WTC11 (cell line): ENCODE measurements around the gene AP1G1. TPM values are rescaled to one million over a fixed set of nuclear protein-coding genes. Genes with fewer than 3 reads are reported as not detected.
"Not testable (repeated sequence)": the region's sequence is repeated elsewhere in the genome, so short reads cannot be mapped to it uniquely, and the experiment has no call there.

Source experiments
- ATAC-seq: fragments of 200-7000 bp; cut with Tn5 transposase; 2 replicates; pipeline ENCODE4 v1.10.0; 2021; ENCODE audit warnings: mild to moderate bottlenecking, moderate library complexity
- CTCF ChIA-PET: fragments of 300-600 bp; sonication (Branson Sonifier 250); formaldehyde crosslinking; loops from one replicate; lab custom pipeline; 2021; ENCODE audit warnings: antibody characterized with exemption; lab: Charles Lee
- POLR2A ChIA-PET: fragments of 350-600 bp; sonication (Branson Sonifier 250); formaldehyde crosslinking; loops from one replicate; lab custom pipeline; 2021; ENCODE audit warnings: antibody characterized with exemption; lab: Charles Lee
- DNase-seq: peaks from one replicate; pipeline ENCODE4 v3.0.0; 2021; ENCODE audit warnings: low spot score
- H3K27ac Mint-ChIP-seq: 2 replicates; pipeline ENCODE4 v1.8.0; 2021; ENCODE audit warnings: mixed read lengths
- H3K27me3 Mint-ChIP-seq: 2 replicates; pipeline ENCODE4 v1.8.0; 2021; ENCODE audit warnings: low read depth, mild to moderate bottlenecking, moderate library complexity, mixed read lengths
- H3K36me3 Mint-ChIP-seq: 2 replicates; pipeline ENCODE4 v1.8.0; 2021; ENCODE audit warnings: mixed read lengths
- H3K4me1 Mint-ChIP-seq: 2 replicates; pipeline ENCODE4 v1.8.0; 2022; ENCODE audit warnings: mixed read lengths
- H3K4me3 Mint-ChIP-seq: 2 replicates; pipeline ENCODE4 v1.8.0; 2021; ENCODE audit warnings: mild to moderate bottlenecking, moderate library complexity, mixed read lengths
- H3K9me3 Mint-ChIP-seq: 2 replicates; pipeline ENCODE4 v1.8.0; 2021; ENCODE audit warnings: mixed read lengths
- GTF2I ChIP-seq: fragments of 250-450 bp; sonication (Bioruptor Pico); conservative IDR thresholded peaks from 2 replicates; pipeline ENCODE4 v1.4.0; 2021; ENCODE audit warnings: mild to moderate bottlenecking
- KAT7 ChIP-seq: sonication (generic); formaldehyde crosslinking; IDR thresholded peaks from 2 replicates; pipeline ENCODE4 v1.8.1; 2023; ENCODE audit warnings: missing genetic modification reagents, mild to moderate bottlenecking, borderline replicate concordance
- MXD4 ChIP-seq: fragments of 250-450 bp; sonication (Bioruptor Pico); IDR thresholded peaks from 2 replicates; pipeline ENCODE4 v1.8.0; 2021; ENCODE audit warnings: mild to moderate bottlenecking, moderate library complexity, borderline replicate concordance
- SMAD4 ChIP-seq: sonication (generic); formaldehyde crosslinking; IDR thresholded peaks from 2 replicates; pipeline ENCODE4 v1.8.0; 2022; ENCODE audit warnings: mild to moderate bottlenecking, missing genetic modification reagents
- TEAD1 ChIP-seq: sonication (generic); formaldehyde crosslinking; IDR thresholded peaks from 2 replicates; pipeline ENCODE4 v1.8.0; 2022; ENCODE audit warnings: mild to moderate bottlenecking, missing genetic modification reagents
- ZNF219 ChIP-seq: sonication (generic); formaldehyde crosslinking; IDR thresholded peaks from 2 replicates; pipeline ENCODE4 v1.8.0; 2023; ENCODE audit warnings: missing genetic modification reagents, mild to moderate bottlenecking, borderline replicate concordance
- ZNF263 ChIP-seq: sonication (generic); formaldehyde crosslinking; IDR thresholded peaks from 2 replicates; pipeline ENCODE4 v1.8.1; 2022; ENCODE audit warnings: low read depth, mild to moderate bottlenecking, moderate library complexity, missing genetic modification reagents
- total RNA-seq: library from RNA; stranded (reverse); gene quantifications from 3 replicates; pipeline ENCODE4 v1.2.3, GENCODE V29; 2021
- TF ChIP-seq, protein P1 (sequence below): fragments of 250-450 bp; sonication (Bioruptor Pico); IDR thresholded peaks from 2 replicates; pipeline ENCODE4 v1.8.0; 2021; ENCODE audit warnings: mild to moderate bottlenecking
- TF ChIP-seq, protein P2 (sequence below): fragments of 250-450 bp; sonication (Bioruptor Pico); conservative IDR thresholded peaks from 2 replicates; pipeline ENCODE4 v1.9.0; 2021; ENCODE audit warnings: mild to moderate bottlenecking
- TF ChIP-seq, protein P3 (sequence below): sonication (generic); formaldehyde crosslinking; IDR thresholded peaks from 2 replicates; pipeline ENCODE4 v1.8.1; 2022; ENCODE audit warnings: missing genetic modification reagents, borderline replicate concordance
- TF ChIP-seq, protein P4 (sequence below): fragments of 250-450 bp; sonication (Bioruptor Pico); IDR thresholded peaks from 2 replicates; pipeline ENCODE4 v2.1.2; 2022; ENCODE audit warnings: mild to moderate bottlenecking, moderate library complexity
- TF ChIP-seq, protein P5 (sequence below): sonication (generic); formaldehyde crosslinking; IDR thresholded peaks from 2 replicates; pipeline ENCODE4 v1.8.1; 2023; ENCODE audit warnings: mild to moderate bottlenecking, missing genetic modification reagents, moderate library complexity
- TF ChIP-seq, protein P6 (sequence below): fragments of 200-600 bp; IDR thresholded peaks from 2 replicates; pipeline ENCODE4 v1.8.0; 2022; ENCODE audit warnings: antibody characterized with exemption
- TF ChIP-seq, protein P7 (sequence below): fragments of 250-450 bp; sonication (Bioruptor Pico); IDR thresholded peaks from 2 replicates; pipeline ENCODE4 v1.9.0; 2021; ENCODE audit warnings: mild to moderate bottlenecking, borderline replicate concordance

AP1G1 gene
- total RNA-seq, 1 experiment from 2014 or later, result 72.4 TPM

DNA sequence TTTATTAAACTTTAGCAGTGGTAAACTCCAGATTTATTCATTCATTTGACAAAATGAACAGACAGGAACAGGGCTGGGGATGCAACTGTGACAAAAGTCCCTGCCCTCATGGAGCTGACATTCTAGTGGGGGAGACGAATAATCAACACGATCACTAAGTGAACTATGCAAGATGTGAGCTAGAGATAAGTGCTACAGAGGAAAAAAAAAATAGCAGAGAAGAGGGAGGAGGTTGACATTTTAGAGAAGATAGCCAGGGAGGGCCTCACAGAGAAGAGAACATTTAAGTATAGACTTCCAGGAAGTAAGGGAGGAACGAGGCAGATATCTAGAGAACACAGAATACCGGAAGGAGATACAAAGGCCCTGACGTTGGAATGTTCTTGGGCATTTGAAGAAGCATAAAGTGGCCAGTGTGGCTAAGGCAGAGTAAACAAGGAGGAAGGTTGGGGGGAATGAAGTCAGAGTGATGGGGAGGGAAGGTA, 17.9 kb upstream of the AP1G1 start:
- H3K27ac Mint-ChIP-seq, result no peak overlapping the region
- no peaks in the 10 kb centered on the region for H3K4me1 Mint-ChIP-seq
- peaks cover 10% of the 10 kb centered on the region for H3K27me3 Mint-ChIP-seq
- TF ChIP-seq, protein P1, sequence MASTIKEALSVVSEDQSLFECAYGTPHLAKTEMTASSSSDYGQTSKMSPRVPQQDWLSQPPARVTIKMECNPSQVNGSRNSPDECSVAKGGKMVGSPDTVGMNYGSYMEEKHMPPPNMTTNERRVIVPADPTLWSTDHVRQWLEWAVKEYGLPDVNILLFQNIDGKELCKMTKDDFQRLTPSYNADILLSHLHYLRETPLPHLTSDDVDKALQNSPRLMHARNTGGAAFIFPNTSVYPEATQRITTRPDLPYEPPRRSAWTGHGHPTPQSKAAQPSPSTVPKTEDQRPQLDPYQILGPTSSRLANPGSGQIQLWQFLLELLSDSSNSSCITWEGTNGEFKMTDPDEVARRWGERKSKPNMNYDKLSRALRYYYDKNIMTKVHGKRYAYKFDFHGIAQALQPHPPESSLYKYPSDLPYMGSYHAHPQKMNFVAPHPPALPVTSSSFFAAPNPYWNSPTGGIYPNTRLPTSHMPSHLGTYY (CRISPR knock-in tag), result no peak
- no peak for TF ChIP-seq SMAD4 (CRISPR knock-in tag)
- TF ChIP-seq, protein P2, sequence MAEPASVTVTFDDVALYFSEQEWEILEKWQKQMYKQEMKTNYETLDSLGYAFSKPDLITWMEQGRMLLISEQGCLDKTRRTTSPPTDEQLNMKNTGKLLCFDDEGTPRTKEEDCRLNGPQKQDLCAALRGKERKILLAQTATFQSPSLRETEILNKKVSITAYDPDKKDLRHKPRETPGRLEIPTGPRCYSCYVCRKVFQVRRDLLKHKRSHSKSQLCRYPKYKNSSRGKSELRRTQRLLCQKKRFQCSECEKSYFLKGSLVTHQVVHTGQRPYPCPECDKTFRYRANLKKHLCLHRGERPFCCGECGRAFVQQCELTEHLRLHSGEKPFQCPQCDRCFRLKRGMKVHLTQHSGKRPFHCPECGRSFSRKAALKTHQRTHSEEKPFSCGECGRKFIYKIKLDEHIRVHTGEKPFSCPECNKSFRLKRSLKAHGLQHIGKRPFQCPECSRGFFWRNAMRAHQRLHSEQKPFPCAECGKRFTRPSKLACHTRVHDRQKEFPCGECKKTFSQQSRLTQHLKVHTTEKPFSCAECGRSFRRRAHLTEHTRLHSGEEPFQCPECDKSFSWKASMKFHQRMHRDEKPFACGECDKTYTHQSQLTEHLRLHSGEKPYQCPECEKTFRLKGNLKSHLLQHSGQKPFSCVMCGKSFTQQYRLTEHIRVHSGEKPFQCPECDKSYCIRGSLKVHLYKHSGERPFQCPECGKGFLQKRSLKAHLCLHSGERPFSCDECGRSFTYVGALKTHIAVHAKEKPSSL (CRISPR knock-in tag), result no peak
- no peaks in the 10 kb centered on the region; the same call in 1 of the 2 replicates for H3K9me3 Mint-ChIP-seq
- POLR2A ChIA-PET, result no interaction called here
- no peak for DNase-seq
- ATAC-seq, result no peak
- CTCF ChIA-PET, result no interaction called here
- H3K4me3 Mint-ChIP-seq, result no peak overlapping the region
- H3K36me3 Mint-ChIP-seq, result no peaks in the 10 kb centered on the region

DNA sequence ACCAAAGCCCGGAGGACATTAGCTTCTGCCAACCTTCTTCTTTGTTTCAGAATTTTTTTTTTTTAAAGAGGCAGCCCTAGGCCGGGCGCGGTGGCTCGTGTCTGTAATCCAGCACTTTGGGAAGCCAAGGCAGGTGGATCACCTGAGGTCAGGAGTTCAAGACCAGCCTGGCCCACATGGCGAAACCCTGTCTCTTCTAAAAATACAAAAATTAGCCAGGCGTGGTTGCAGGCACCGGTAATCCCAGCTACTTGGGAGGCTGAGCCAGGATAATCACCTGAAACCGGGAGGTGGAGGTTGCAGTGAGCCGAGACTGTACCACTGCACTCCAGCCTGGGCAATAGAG, 8.5 kb upstream of the AP1G1 start:
- DNase-seq, H3K9me3 Mint-ChIP-seq, H3K27ac Mint-ChIP-seq, H3K27me3 Mint-ChIP-seq, H3K36me3 Mint-ChIP-seq, H3K4me1 Mint-ChIP-seq, POLR2A ChIA-PET, ATAC-seq, CTCF ChIA-PET, H3K4me3 Mint-ChIP-seq: not testable (repeated sequence)

DNA sequence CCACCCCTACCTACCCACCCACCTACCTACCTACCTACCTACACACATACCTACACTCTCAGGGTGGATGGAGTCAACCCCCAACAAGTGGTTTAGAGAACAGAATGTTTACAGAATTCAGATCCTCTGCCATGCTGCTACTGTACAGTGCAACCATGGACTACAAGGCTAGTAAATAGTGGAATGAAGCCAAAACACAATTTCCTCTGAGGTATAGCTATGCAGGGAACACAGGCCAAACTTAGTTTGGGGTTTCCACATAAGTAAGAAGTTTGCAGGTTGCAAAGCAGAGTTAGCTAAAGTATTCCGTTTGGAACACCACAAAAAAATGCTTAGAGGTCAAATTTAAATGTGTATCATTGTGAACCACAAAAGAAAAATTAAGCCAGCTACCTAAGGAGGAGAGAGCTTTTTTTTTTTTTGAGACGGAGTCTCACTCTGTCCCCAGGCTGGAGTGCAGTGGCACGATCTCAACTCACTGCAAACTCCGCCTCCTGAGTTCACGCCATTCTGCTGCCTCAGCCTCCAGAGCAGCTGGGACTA, 2.7 kb upstream of the AP1G1 start:
- no peaks in the 10 kb centered on the region for H3K9me3 Mint-ChIP-seq
- no peak for ATAC-seq
- no peak overlapping the region for H3K4me3 Mint-ChIP-seq
- CTCF ChIA-PET, result interaction anchor here (0.7 to 0.9 kb wide), 2 partner anchors 71 to 150 kb away, joined by 3 to 4 read pairs; no protein-coding TSS in a partner anchor
- H3K4me1 Mint-ChIP-seq, result peaks cover 10% of the 10 kb centered on the region
- H3K27me3 Mint-ChIP-seq, result no peaks in the 10 kb centered on the region; the same call in 1 of the 2 replicates
- DNase-seq, result no peak
- POLR2A ChIA-PET, result no interaction called here
- H3K36me3 Mint-ChIP-seq, result no peaks in the 10 kb centered on the region; the same call in 1 of the 2 replicates
- no peak overlapping the region for H3K27ac Mint-ChIP-seq
- TF ChIP-seq, protein P3, sequence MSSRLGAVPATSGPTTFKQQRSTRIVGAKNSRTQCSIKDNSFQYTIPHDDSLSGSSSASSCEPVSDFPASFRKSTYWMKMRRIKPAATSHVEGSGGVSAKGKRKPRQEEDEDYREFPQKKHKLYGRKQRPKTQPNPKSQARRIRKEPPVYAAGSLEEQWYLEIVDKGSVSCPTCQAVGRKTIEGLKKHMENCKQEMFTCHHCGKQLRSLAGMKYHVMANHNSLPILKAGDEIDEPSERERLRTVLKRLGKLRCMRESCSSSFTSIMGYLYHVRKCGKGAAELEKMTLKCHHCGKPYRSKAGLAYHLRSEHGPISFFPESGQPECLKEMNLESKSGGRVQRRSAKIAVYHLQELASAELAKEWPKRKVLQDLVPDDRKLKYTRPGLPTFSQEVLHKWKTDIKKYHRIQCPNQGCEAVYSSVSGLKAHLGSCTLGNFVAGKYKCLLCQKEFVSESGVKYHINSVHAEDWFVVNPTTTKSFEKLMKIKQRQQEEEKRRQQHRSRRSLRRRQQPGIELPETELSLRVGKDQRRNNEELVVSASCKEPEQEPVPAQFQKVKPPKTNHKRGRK, result no peak
- TF ChIP-seq MXD4 (CRISPR knock-in tag) (no peak), ZNF219 (CRISPR knock-in tag) (no peak), TEAD1 (CRISPR knock-in tag) (no peak), GTF2I (CRISPR knock-in tag) (no peak), KAT7 (no peak), ZNF263 (CRISPR knock-in tag) (no peak)
- TF ChIP-seq, protein P4, sequence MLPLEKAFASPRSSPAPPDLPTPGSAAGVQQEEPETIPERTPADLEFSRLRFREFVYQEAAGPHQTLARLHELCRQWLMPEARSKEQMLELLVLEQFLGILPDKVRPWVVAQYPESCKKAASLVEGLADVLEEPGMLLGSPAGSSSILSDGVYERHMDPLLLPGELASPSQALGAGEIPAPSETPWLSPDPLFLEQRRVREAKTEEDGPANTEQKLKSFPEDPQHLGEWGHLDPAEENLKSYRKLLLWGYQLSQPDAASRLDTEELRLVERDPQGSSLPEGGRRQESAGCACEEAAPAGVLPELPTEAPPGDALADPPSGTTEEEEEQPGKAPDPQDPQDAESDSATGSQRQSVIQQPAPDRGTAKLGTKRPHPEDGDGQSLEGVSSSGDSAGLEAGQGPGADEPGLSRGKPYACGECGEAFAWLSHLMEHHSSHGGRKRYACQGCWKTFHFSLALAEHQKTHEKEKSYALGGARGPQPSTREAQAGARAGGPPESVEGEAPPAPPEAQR (CRISPR knock-in tag), result no peak
- TF ChIP-seq, protein P5, sequence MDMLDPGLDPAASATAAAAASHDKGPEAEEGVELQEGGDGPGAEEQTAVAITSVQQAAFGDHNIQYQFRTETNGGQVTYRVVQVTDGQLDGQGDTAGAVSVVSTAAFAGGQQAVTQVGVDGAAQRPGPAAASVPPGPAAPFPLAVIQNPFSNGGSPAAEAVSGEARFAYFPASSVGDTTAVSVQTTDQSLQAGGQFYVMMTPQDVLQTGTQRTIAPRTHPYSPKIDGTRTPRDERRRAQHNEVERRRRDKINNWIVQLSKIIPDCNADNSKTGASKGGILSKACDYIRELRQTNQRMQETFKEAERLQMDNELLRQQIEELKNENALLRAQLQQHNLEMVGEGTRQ (CRISPR knock-in tag), result no peak
- TF ChIP-seq, protein P6, sequence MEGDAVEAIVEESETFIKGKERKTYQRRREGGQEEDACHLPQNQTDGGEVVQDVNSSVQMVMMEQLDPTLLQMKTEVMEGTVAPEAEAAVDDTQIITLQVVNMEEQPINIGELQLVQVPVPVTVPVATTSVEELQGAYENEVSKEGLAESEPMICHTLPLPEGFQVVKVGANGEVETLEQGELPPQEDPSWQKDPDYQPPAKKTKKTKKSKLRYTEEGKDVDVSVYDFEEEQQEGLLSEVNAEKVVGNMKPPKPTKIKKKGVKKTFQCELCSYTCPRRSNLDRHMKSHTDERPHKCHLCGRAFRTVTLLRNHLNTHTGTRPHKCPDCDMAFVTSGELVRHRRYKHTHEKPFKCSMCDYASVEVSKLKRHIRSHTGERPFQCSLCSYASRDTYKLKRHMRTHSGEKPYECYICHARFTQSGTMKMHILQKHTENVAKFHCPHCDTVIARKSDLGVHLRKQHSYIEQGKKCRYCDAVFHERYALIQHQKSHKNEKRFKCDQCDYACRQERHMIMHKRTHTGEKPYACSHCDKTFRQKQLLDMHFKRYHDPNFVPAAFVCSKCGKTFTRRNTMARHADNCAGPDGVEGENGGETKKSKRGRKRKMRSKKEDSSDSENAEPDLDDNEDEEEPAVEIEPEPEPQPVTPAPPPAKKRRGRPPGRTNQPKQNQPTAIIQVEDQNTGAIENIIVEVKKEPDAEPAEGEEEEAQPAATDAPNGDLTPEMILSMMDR, result no peak
- TF ChIP-seq, protein P7, sequence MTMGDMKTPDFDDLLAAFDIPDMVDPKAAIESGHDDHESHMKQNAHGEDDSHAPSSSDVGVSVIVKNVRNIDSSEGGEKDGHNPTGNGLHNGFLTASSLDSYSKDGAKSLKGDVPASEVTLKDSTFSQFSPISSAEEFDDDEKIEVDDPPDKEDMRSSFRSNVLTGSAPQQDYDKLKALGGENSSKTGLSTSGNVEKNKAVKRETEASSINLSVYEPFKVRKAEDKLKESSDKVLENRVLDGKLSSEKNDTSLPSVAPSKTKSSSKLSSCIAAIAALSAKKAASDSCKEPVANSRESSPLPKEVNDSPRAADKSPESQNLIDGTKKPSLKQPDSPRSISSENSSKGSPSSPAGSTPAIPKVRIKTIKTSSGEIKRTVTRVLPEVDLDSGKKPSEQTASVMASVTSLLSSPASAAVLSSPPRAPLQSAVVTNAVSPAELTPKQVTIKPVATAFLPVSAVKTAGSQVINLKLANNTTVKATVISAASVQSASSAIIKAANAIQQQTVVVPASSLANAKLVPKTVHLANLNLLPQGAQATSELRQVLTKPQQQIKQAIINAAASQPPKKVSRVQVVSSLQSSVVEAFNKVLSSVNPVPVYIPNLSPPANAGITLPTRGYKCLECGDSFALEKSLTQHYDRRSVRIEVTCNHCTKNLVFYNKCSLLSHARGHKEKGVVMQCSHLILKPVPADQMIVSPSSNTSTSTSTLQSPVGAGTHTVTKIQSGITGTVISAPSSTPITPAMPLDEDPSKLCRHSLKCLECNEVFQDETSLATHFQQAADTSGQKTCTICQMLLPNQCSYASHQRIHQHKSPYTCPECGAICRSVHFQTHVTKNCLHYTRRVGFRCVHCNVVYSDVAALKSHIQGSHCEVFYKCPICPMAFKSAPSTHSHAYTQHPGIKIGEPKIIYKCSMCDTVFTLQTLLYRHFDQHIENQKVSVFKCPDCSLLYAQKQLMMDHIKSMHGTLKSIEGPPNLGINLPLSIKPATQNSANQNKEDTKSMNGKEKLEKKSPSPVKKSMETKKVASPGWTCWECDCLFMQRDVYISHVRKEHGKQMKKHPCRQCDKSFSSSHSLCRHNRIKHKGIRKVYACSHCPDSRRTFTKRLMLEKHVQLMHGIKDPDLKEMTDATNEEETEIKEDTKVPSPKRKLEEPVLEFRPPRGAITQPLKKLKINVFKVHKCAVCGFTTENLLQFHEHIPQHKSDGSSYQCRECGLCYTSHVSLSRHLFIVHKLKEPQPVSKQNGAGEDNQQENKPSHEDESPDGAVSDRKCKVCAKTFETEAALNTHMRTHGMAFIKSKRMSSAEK (CRISPR knock-in tag), result no peak
